Stomach (tissue), 9 donors: ENCODE data around the gene MCF2L2. TPM values are rescaled to one million over a fixed set of nuclear protein-coding genes. Genes with fewer than 3 reads are reported as not detected.

Experiments used
- DNase-seq, 2 donors: peaks; one replicate each; pipeline versions ENCODE4 v3.0.0 to v3.0.0-alpha.2; 2013 to 2019
- H3K27ac ChIP-seq, 5 donors: fragments of 200-600 bp in 4 of 5; sonication (generic) in 4 of 5; one replicate each; pipeline ENCODE4 v1.5.1; 2013 to 2019; ENCODE audit warnings: mild to moderate bottlenecking in 1 of 5, moderate library complexity in 1 of 5
- H3K27me3 ChIP-seq, 3 donors: fragments of 200-600 bp; sonication (generic); one replicate each; pipeline ENCODE4 v1.5.1; 2017 to 2019; ENCODE audit warnings: mixed run types in 1 of 3
- H3K36me3 ChIP-seq, 4 donors: fragments of 200-600 bp; sonication (generic); 1 replicate in 3 of 4; 2 replicates in 1 of 4; pipeline ENCODE4 v1.5.1; 2016 to 2019
- H3K4me1 ChIP-seq, 4 donors: fragments of 200-600 bp; sonication (generic); one replicate each; pipeline ENCODE4 v1.5.1; 2016 to 2019
- H3K4me3 ChIP-seq, 4 donors: fragments of 200-600 bp; sonication (generic) in 3 of 4; one replicate each; pipeline ENCODE4 v1.5.1; 2016 to 2019; ENCODE audit warnings: mild to moderate bottlenecking in 1 of 4
- H3K9me3 ChIP-seq, 4 donors: fragments of 200-600 bp; sonication (generic); one replicate each; pipeline ENCODE4 v1.5.1; 2016 to 2019
- EP300 ChIP-seq: sonication (generic); formaldehyde crosslinking; IDR thresholded peaks from one replicate; pipeline ENCODE4 v1.6.1; 2017; ENCODE audit warnings: antibody characterized with exemption
- POLR2A ChIP-seq, 4 donors: fragments of 450-650 bp; IDR thresholded peaks; one replicate each; pipeline ENCODE4 v1.6.1; 2016; ENCODE audit warnings: antibody characterized with exemption in 4 of 4, control low read depth in 2 of 4, mild to moderate bottlenecking in 1 of 4, moderate library complexity in 1 of 4
- POLR2AphosphoS5 ChIP-seq, 3 donors: sonication (generic); formaldehyde crosslinking; IDR thresholded peaks; one replicate each; pipeline ENCODE4 v1.6.1; 2016; ENCODE audit warnings: antibody characterized with exemption in 3 of 3
- WGBS, 5 donors: extraction: QIAGEN DNeasy Blood & Tissue Kit in 3 of 5; methylation state at CpG; one replicate each; pipeline versions ENCODE4 v1.1.5 to v1.1.7; 2013 to 2018; 5-methylcytosine and 5-hydroxymethylcytosine counted together
- intact Hi-C: fragments of 100-400 bp; cut with DNase I; formaldehyde crosslinking; loops from one replicate; pipeline ENCODE4 v1.15.1; 2023; ENCODE audit warnings: low total_unique reads
- polyA plus RNA-seq, 3 donors: library from polyadenylated mRNA; stranded (reverse); fragments of 200-250 nt; gene quantifications; one replicate each; pipeline ENCODE4 v1.2.3, GENCODE V29; 2013
- total RNA-seq, 5 donors: library from RNA; depleted of rRNA; stranded (reverse); fragments of >200 nt; gene quantifications; one replicate each; pipeline versions ENCODE4 v1.1.0 to v1.2.3, GENCODE V29; 2014 to 2016
- TF ChIP-seq, protein P1 (sequence below), 7 experiments: fragments of 450-650 bp in 4 of 7; fragments of 200-600 bp in 3 of 7; sonication (generic) in 3 of 7; IDR thresholded peaks; one replicate each; pipeline ENCODE4 v1.5.1; 2016 to 2019; ENCODE audit warnings: antibody characterized with exemption in 7 of 7, control low read depth in 2 of 7, mild to moderate bottlenecking in 1 of 7
- donor health status: healthy with polysubstance abuse.
- donor health status: Bipolar disorder and iron deficiency.
- donor health status: healthy.

Gene MCF2L2
- total and polyA plus RNA-seq, 8 donors = 0.05 to 2.0 (median 0.22) TPM; not detected in 2

DNA sequence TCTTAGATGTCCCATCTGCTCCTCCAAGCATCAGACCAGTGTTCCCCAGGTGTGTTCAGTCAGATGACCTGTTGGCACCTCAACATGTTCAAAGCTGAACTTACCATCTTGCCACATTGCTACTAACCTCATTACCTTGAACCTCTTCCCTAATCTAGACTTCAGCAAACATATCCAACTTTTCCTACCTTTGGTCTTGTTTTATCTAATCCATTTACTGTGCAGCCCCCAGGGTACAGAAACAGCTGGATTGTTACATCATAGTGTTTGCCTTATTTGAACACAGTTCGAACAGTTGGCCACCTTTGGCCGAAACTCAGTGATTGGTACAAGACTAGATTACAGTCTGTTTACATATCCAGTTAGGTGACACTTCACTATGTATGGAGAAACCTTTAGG is 36.1 kb upstream of the MCF2L2 start:
- peaks cover 0 to 7% (median 2%) of the 10 kb centered on the region in 4 donors for H3K4me1 ChIP-seq
- intact Hi-C loops = no loop called here
- 24 to 46% (median 35%) methylated on average over 2 of the region's 2 CpGs for WGBS, 5 donors
- peaks cover 0 to 4% (median 0%) of the 10 kb centered on the region in 3 donors for H3K27me3 ChIP-seq
- no peaks in the 10 kb centered on the region for H3K9me3 ChIP-seq
- no peaks in the 10 kb centered on the region for H3K36me3 ChIP-seq
- DNase-seq = no peak
- H3K4me3 ChIP-seq = no peak overlapping the region
- H3K27ac ChIP-seq = no peak overlapping the region
- TF ChIP-seq, protein P1, sequence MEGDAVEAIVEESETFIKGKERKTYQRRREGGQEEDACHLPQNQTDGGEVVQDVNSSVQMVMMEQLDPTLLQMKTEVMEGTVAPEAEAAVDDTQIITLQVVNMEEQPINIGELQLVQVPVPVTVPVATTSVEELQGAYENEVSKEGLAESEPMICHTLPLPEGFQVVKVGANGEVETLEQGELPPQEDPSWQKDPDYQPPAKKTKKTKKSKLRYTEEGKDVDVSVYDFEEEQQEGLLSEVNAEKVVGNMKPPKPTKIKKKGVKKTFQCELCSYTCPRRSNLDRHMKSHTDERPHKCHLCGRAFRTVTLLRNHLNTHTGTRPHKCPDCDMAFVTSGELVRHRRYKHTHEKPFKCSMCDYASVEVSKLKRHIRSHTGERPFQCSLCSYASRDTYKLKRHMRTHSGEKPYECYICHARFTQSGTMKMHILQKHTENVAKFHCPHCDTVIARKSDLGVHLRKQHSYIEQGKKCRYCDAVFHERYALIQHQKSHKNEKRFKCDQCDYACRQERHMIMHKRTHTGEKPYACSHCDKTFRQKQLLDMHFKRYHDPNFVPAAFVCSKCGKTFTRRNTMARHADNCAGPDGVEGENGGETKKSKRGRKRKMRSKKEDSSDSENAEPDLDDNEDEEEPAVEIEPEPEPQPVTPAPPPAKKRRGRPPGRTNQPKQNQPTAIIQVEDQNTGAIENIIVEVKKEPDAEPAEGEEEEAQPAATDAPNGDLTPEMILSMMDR (IDR thresholded peaks at IDR 0.05) = no peak
- TF ChIP-seq POLR2AphosphoS5 (IDR thresholded peaks at IDR 0.05) = no peak
- TF ChIP-seq POLR2A (IDR thresholded peaks at IDR 0.05) = no peak
- no peak for TF ChIP-seq EP300

DNA sequence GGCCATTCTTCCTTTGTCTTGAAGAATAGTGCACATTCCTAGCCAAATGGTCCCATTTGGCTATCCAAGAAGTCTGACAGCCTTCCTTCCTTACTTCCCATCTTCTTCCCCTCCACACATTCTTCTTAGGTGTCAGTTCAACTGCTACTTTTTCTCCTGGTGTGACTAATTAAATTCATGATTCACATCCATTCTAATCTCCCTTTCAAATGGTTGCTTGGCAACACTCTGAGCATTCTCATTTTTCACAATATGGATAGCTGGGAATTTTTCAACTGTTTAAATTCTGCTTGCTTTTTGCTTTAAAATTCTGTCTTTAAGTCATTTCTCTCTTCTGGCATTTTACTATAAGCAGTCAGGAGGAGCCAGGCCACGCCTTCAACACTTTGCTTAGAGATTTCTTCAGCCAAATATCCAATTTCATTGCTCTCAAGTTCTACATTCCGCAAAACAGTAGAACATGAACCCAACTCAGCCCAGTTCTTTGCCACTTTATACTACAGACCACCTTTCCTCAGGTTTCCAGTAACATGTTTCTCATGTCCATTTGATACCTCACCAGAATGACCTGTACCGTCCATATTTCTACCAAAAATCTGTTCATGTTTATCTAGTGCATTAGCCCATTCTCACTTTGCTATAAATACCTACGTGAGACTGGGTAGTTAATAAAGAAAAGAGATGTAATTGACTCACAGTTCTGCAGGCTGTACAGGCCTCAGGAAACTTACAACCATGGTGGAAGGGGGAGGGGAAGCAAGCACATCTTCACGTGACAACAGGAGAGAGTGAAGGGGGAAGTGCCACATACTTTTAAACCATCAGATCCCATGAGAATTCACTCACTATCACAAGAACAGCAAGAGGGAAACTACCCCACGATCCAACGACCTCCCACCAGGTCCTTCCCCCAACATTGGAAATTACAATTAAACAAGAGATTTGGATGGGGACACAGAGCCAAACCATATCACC is 31.9 kb upstream of the MCF2L2 start:
- intact Hi-C loops = no loop called here
- 86 to 91% (median 89%) methylated on average over 7 of the region's 7 CpGs for WGBS, 5 donors

GRCh38 chr3:183455089-183455488 is 26.7 kb upstream of the MCF2L2 start:
- H3K27ac ChIP-seq = no peak overlapping the region
- no peak for TF ChIP-seq POLR2AphosphoS5 (IDR thresholded peaks at IDR 0.05)
- TF ChIP-seq EP300 = no peak
- TF ChIP-seq, protein P1 (IDR thresholded peaks at IDR 0.05) = no peak
- no peak for TF ChIP-seq POLR2A (IDR thresholded peaks at IDR 0.05)
- 84 to 91% (median 86%) methylated on average over 5 of the region's 5 CpGs for WGBS, 5 donors
- H3K36me3 ChIP-seq = peaks cover 0 to 47% (median 37%) of the 10 kb centered on the region in 4 donors
- no peak overlapping the region for H3K4me3 ChIP-seq
- intact Hi-C loops = no loop called here
- no peaks in the 10 kb centered on the region for H3K27me3 ChIP-seq
- H3K9me3 ChIP-seq = no peaks in the 10 kb centered on the region
- no peak for DNase-seq
- H3K4me1 ChIP-seq = peaks cover 0 to 7% (median under 1%) of the 10 kb centered on the region in 4 donors

More for the DNA sequence above, 31.9 kb upstream of the MCF2L2 start:
- H3K4me1 ChIP-seq = no peaks in the 10 kb centered on the region
- no peak overlapping the region for H3K27ac ChIP-seq
- TF ChIP-seq POLR2AphosphoS5 (IDR thresholded peaks at IDR 0.05) (no peak), POLR2A (IDR thresholded peaks at IDR 0.05) (no peak), EP300 (no peak)
- TF ChIP-seq, protein P1 (IDR thresholded peaks at IDR 0.05) = no peak
- peaks cover 0 to 12% (median 6%) of the 10 kb centered on the region in 4 donors for H3K36me3 ChIP-seq
- no peak overlapping the region for H3K4me3 ChIP-seq
- DNase-seq = no peak
- H3K27me3 ChIP-seq = no peaks in the 10 kb centered on the region
- H3K9me3 ChIP-seq = no peaks in the 10 kb centered on the region

GRCh38 chr3:183454064-183454463 is 25.6 kb upstream of the MCF2L2 start:
- Histone ChIP-seq H3K27me3 (no peaks in the 10 kb centered on the region), H3K4me3 (no peak overlapping the region), H3K36me3 (peaks cover 0 to 47% (median 37%) of the 10 kb centered on the region in 4 donors), H3K27ac (no peak overlapping the region), H3K4me1 (peaks cover 0 to 17% (median 9%) of the 10 kb centered on the region in 4 donors), H3K9me3 (no peaks in the 10 kb centered on the region)
- intact Hi-C loops = no loop called here
- no peak for DNase-seq
- 90 to 95% (median 94%) methylated on average over 4 of the region's 4 CpGs for WGBS, 5 donors
- TF ChIP-seq EP300 = no peak
- TF ChIP-seq, protein P1 (IDR thresholded peaks at IDR 0.05) = no peak
